Activated T-cell treated with anti-CD3 and anti-CD28 coated beads, Interleukin-2, amount 50 U/mL, for 72 hours (primary cell): ENCODE results near the gene SNRNP25. TPM values are rescaled to one million over a fixed set of nuclear protein-coding genes. Genes with fewer than 3 reads are reported as not detected.

ENCODE experiments used
- ATAC-seq, 2 donors: fragments of 150-1000 bp; cut with Tn5 transposase; replicated peaks in 1 of 2; 2 replicates each; pipeline ENCODE4 v1.10.0; 2021; ENCODE audit warnings: moderate library complexity in 2 of 2, mild to moderate bottlenecking in 1 of 2
- DNase-seq, 2 donors: peaks; one replicate each; pipeline ENCODE4 v3.0.0; 2021 to 2022; ENCODE audit warnings: mixed read lengths in 1 of 2
- H3K27ac Mint-ChIP-seq: one replicate; pipeline ENCODE4 v1.8.0; 2022; ENCODE audit warnings: mild to moderate bottlenecking, moderate library complexity, mixed read lengths
- H3K27me3 Mint-ChIP-seq: one replicate; pipeline ENCODE4 v1.8.0; 2022; ENCODE audit warnings: low read depth, mixed read lengths
- H3K36me3 Mint-ChIP-seq, 2 donors: one replicate each; pipeline ENCODE4 v1.8.0; 2022; ENCODE audit warnings: mixed read lengths in 2 of 2, mild to moderate bottlenecking in 1 of 2; ENCODE audit not compliant: insufficient read depth in 2 of 2
- H3K4me1 Mint-ChIP-seq: one replicate; pipeline ENCODE4 v1.8.0; 2022; ENCODE audit warnings: low read depth, mixed read lengths
- H3K4me3 Mint-ChIP-seq, 2 donors: one replicate each; pipeline ENCODE4 v1.8.0; 2022; ENCODE audit warnings: mild to moderate bottlenecking in 2 of 2, mixed read lengths in 2 of 2, moderate library complexity in 2 of 2
- H3K9me3 Mint-ChIP-seq, 2 donors: one replicate each; pipeline ENCODE4 v1.8.0; 2022; ENCODE audit warnings: mixed read lengths in 2 of 2
- total RNA-seq, 2 donors: library from RNA; stranded (reverse); gene quantifications; one replicate each; pipeline ENCODE4 v1.2.3, GENCODE V29; 2022

Gene SNRNP25
- total RNA-seq, 2 donors from 2014 or later, result 28.9 to 44.1 TPM

DNA sequence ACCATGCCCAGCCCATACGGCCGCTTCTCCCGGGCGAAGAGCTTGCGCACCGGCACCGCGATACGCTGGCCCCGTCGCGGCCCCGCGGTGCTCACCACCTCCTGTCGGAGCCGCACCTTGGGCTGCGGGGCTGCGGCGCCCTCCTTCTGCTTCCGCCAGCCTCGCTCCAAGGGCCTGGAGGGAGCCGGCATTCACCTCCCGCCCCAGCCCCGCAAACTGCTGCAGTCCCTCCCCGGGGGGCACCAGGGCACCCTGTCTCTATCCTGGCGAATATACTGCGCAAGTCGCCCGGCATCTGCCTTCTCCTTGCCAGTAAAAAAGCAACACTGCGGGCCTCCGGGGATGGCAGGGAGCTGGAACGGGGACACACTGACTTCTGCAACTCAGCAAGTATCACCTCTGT, 8.3 kb downstream of the SNRNP25 start:
- Mint-ChIP-seq H3K9me3 (no peaks in the 10 kb centered on the region), H3K27me3 (no peaks in the 10 kb centered on the region), H3K4me3 (no peak overlapping the region), H3K4me1 (peaks cover 8% of the 10 kb centered on the region), H3K36me3 (peaks cover 0 to 6% of the 10 kb centered on the region in 2 donors), H3K27ac (no peak overlapping the region)
- ATAC-seq (no peak), DNase-seq (no peak)

DNA sequence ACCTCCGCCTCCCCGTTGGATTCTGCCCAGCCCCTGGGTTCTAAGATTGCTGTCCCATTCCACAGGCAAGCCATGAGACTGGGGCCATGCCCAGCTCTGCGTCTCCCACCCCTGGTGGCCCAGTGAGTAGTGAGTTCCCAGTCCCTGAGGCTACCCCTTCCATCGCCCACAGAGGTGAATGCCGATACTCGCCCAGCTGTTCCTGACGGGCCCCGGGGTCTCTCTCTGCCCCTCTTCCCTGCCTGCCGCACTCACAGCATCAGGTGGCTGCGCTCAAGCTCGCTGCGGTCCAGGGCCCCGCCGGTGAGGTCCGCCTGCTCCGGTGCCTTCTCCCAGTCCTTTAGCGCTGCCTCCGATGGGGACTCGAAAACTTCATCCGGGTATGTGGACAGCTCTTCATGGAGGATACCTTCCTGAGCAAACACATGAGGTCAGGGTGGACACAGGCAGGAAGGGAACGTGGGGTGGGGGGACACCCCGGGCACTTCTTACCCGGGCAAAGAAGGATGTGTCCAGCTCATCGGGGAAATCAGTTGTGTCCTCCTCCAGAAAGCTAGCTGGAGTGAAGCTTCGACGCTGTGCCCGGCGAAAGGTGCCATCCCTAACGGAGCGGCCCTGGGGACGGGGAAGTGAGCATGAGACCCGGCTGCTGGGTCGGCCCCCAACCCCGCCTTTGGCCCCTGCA, 8.8 kb downstream of the SNRNP25 start:
- Mint-ChIP-seq H3K27ac (no peak overlapping the region), H3K27me3 (no peaks in the 10 kb centered on the region), H3K36me3 (peaks cover 0 to 6% of the 10 kb centered on the region in 2 donors), H3K4me3 (no peak overlapping the region), H3K4me1 (peaks cover 8% of the 10 kb centered on the region), H3K9me3 (no peaks in the 10 kb centered on the region)
- no peak for DNase-seq
- no peak for ATAC-seq

DNA sequence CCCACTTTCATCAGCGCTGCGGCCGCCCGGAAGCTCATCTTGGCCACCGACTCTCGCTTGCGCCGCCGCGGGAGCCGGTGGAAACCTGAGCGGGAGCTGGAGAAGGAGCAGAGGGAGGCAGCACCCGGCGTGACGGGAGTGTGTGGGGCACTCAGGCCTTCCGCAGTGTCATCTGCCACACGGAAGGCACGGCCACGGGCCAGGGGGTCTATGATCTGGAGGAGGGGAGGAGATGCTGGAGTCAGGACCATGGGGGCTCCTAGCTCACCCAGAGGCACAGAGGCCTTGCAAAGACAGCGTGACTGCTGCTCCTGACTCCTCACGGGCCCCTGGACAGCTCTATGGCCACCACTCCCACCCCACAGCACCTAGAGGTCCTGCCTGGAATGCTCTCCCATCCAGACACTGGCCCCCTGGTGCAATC, 9.4 kb downstream of the SNRNP25 start:
- Mint-ChIP-seq H3K36me3 (peaks cover 0 to 3% of the 10 kb centered on the region in 2 donors), H3K27ac (no peak overlapping the region), H3K4me1 (peaks cover 8% of the 10 kb centered on the region), H3K27me3 (no peaks in the 10 kb centered on the region), H3K4me3 (no peak overlapping the region), H3K9me3 (no peaks in the 10 kb centered on the region)
- no peak for ATAC-seq
- DNase-seq, result no peak

- Mint-ChIP-seq H3K27me3 (no peaks in the 10 kb centered on the region), H3K4me1 (peaks cover 8% of the 10 kb centered on the region), H3K36me3 (no peaks in the 10 kb centered on the region), H3K9me3 (no peaks in the 10 kb centered on the region), H3K4me3 (no peak overlapping the region), H3K27ac (no peak overlapping the region)
- ATAC-seq, result no peak
- DNase-seq, result no peak
Observed at GRCh38 chr16:63466-63865, 9.8 kb downstream of the SNRNP25 start.

GRCh38 chr16:63998-64913, 10.6 kb downstream of the SNRNP25 start:
- H3K4me1 Mint-ChIP-seq, result peaks cover 8% of the 10 kb centered on the region
- no peak overlapping the region for H3K4me3 Mint-ChIP-seq
- H3K27ac Mint-ChIP-seq, result no peak overlapping the region
- H3K36me3 Mint-ChIP-seq, result no peaks in the 10 kb centered on the region
- ATAC-seq (no peak), DNase-seq (no peak)
- H3K27me3 Mint-ChIP-seq, result no peaks in the 10 kb centered on the region
- no peaks in the 10 kb centered on the region for H3K9me3 Mint-ChIP-seq

DNA sequence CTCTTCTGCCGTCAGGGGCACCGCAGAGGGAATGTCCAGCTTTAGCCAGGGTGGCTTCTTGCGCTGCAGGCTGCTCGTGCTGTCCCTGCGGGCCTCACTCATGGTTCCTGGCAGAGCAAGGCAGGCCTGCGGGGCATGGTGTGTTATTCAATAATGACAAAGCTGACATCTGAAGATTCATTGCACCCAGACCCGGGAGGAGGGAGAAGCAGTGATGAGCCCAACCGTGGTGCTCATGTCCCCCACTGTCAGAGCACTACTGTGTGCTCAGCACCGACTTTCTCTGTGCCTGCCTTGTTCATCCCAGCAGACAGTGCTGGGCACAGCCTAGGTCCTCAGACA, 11.3 kb downstream of the SNRNP25 start:
- Mint-ChIP-seq H3K9me3 (no peaks in the 10 kb centered on the region), H3K27me3 (no peaks in the 10 kb centered on the region), H3K4me3 (no peak overlapping the region), H3K4me1 (peaks cover 8% of the 10 kb centered on the region), H3K36me3 (no peaks in the 10 kb centered on the region), H3K27ac (no peak overlapping the region)
- DNase-seq, result no peak
- no peak for ATAC-seq

- H3K4me3 Mint-ChIP-seq, result no peak overlapping the region
- no peaks in the 10 kb centered on the region for H3K9me3 Mint-ChIP-seq
- DNase-seq (peak; percentile 87 to 92), ATAC-seq (peak; percentile 90 to 91)
- peaks cover 4% of the 10 kb centered on the region for H3K27me3 Mint-ChIP-seq
- H3K27ac Mint-ChIP-seq, result no peak overlapping the region
- peaks cover 8% of the 10 kb centered on the region for H3K4me1 Mint-ChIP-seq
- H3K36me3 Mint-ChIP-seq, result peaks cover 0 to 1% of the 10 kb centered on the region in 2 donors
Observed at GRCh38 chr16:65745-66144, 12.1 kb downstream of the SNRNP25 start.

DNA sequence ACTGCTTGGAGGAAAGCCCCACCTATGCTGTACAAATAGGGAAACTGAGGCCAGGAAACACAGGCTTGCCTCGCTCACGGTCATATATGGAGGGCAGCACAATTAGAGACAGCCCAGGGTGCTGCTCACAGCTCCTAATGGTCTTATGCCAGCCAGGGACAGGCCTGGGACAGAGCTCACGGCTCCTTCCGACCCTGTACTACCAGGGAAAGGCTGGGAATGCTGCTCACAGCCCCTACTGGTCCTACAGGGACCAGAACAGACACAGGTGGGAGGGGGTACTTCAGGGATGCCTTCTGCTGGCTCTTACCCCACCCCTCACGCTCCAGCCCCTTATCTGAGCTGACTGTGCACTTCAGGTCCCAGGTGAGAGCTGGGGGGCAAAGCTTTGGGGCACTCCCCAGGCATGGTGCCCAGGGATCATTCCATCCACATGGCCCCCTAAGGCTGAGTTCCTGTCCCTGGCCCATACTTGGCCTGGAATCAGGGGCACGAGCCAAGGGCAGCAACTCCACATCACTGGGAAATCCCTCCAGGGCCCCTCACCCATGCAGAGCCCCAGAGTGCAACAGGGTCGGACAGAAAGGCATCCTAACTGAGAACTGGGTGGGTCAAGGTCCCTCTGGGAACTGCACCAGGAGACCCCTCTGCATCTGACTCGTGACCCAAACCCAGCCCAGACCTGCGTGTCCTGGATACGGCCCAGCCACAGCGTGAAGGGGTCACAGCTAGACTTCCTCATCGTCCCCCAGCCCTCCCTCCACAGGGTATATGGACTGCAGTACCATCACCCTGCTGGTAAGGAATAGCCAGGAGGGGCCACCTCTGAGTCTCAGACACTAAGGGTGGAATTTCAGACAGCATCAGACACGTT, 12.9 kb downstream of the SNRNP25 start:
- Mint-ChIP-seq H3K36me3 (peaks cover 0 to 2% of the 10 kb centered on the region in 2 donors), H3K4me3 (no peak overlapping the region), H3K27ac (no peak overlapping the region), H3K9me3 (no peaks in the 10 kb centered on the region), H3K27me3 (peaks cover 11% of the 10 kb centered on the region), H3K4me1 (peaks cover 8% of the 10 kb centered on the region)
- ATAC-seq (no peak), DNase-seq (no peak)

DNA sequence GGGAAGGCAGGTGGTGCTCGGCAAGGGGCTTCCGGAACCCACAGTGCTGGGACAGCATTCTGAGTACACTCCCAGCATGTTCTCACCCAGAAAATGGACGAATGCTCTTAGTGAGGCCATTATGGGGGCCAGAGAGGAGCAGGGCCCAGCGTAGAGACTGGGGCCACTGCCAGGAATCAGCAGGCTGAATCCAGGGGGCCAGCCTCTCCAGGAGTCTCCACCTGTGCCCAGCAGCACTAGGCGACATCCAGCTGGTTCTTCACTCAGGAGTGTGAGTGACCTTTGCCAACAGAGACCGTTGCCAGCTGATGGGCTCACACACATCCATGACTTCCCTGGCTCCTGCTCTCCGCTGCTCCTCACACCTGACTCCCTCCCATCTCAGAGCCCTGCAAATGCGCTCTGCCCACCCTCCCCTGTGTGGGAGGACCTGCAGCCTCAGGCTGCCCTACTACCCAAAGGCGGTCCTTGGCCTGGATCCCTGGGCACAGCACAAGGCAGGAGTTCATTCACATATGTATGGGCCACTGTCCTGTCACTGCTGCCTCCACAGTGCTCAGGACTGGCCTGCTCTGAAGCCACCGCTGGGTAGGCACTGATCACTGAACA, 13.7 kb downstream of the SNRNP25 start:
- H3K36me3 Mint-ChIP-seq, result peaks cover 0 to 2% of the 10 kb centered on the region in 2 donors
- DNase-seq (no peak), ATAC-seq (no peak)
- H3K27ac Mint-ChIP-seq, result no peak overlapping the region
- peaks cover 13% of the 10 kb centered on the region for H3K27me3 Mint-ChIP-seq
- H3K4me3 Mint-ChIP-seq, result no peak overlapping the region
- no peaks in the 10 kb centered on the region for H3K9me3 Mint-ChIP-seq
- H3K4me1 Mint-ChIP-seq, result peaks cover 8% of the 10 kb centered on the region

GRCh38 chr16:67884-68789, 14.5 kb downstream of the SNRNP25 start:
- DNase-seq (no peak), ATAC-seq (no peak)
- H3K4me1 Mint-ChIP-seq, result peaks cover 13% of the 10 kb centered on the region
- peaks cover 18% of the 10 kb centered on the region for H3K27me3 Mint-ChIP-seq
- no peak overlapping the region for H3K27ac Mint-ChIP-seq
- no peaks in the 10 kb centered on the region for H3K9me3 Mint-ChIP-seq
- H3K4me3 Mint-ChIP-seq, result no peak overlapping the region
- H3K36me3 Mint-ChIP-seq, result peaks cover 2 to 3% of the 10 kb centered on the region in 2 donors

GRCh38 chr16:69181-69580, 15.6 kb downstream of the SNRNP25 start:
- Mint-ChIP-seq H3K4me1 (peaks cover 14% of the 10 kb centered on the region), H3K36me3 (peaks cover 2 to 3% of the 10 kb centered on the region in 2 donors), H3K27me3 (peaks cover 29% of the 10 kb centered on the region), H3K9me3 (no peaks in the 10 kb centered on the region), H3K4me3 (no peak overlapping the region), H3K27ac (no peak overlapping the region)
- ATAC-seq, result no peak
- no peak for DNase-seq

- ATAC-seq, result no peak
- H3K4me3 Mint-ChIP-seq, result peak overlapping the region in 1 of 2 donors; percentile 46
Observed at GRCh38 chr16:71210-71539, 17.5 kb downstream of the SNRNP25 start.

More at GRCh38 chr16:71210-71539, 17.5 kb downstream of the SNRNP25 start:
- peaks cover 2 to 3% of the 10 kb centered on the region in 2 donors for H3K36me3 Mint-ChIP-seq
- H3K27ac Mint-ChIP-seq, result no peak overlapping the region
- peaks cover 10% of the 10 kb centered on the region for H3K4me1 Mint-ChIP-seq
- no peaks in the 10 kb centered on the region for H3K9me3 Mint-ChIP-seq
- peaks cover 38% of the 10 kb centered on the region for H3K27me3 Mint-ChIP-seq
- DNase-seq, result no peak
